Smooth muscle cell (in vitro differentiated cells): ENCODE measurements around the gene LINC00305. TPM values are rescaled to one million over a fixed set of nuclear protein-coding genes. Genes with fewer than 3 reads are reported as not detected.

Source experiments
- DNase-seq: peaks from one replicate; lab custom pipeline; 2025; ENCODE audit not compliant: unreplicated experiment; lab: John Stamatoyannopoulos, UW
- H2AFZ ChIP-seq: fragments of 200-600 bp; sonication (generic); 2 replicates; pipeline ENCODE4 v1.6.0; 2016; ENCODE audit warnings: antibody characterized with exemption, low read depth, mild to moderate bottlenecking
- H3F3A ChIP-seq: fragments of 200-600 bp; sonication (generic); 2 replicates; pipeline ENCODE4 v1.6.0; 2017; ENCODE audit warnings: antibody characterized with exemption, low read depth
- H3K27ac ChIP-seq: fragments of 200-600 bp; sonication (generic); 2 replicates; pipeline ENCODE4 v1.5.1; 2016; ENCODE audit warnings: low read depth, mild to moderate bottlenecking
- H3K27me3 ChIP-seq: fragments of 200-600 bp; sonication (generic); 2 replicates; pipeline ENCODE4 v1.6.1; 2016; ENCODE audit warnings: low read depth, mild to moderate bottlenecking
- H3K36me3 ChIP-seq: fragments of 200-600 bp; sonication (generic); 2 replicates; pipeline ENCODE4 v1.5.1; 2016; ENCODE audit warnings: low read depth
- H3K4me1 ChIP-seq: fragments of 200-600 bp; sonication (generic); 2 replicates; pipeline ENCODE4 v1.5.1; 2016; ENCODE audit warnings: low read depth
- H3K4me2 ChIP-seq: fragments of 200-600 bp; sonication (generic); 2 replicates; pipeline ENCODE4 v1.6.0; 2016; ENCODE audit warnings: mild to moderate bottlenecking
- H3K4me3 ChIP-seq: fragments of 200-600 bp; sonication (generic); 2 replicates; pipeline ENCODE4 v1.5.1; 2016; ENCODE audit warnings: mild to moderate bottlenecking
- H3K79me2 ChIP-seq: fragments of 200-600 bp; sonication (generic); 2 replicates; pipeline ENCODE4 v1.6.0; 2016; ENCODE audit warnings: low read depth, mild to moderate bottlenecking
- H3K9ac ChIP-seq: fragments of 200-600 bp; sonication (generic); 2 replicates; pipeline ENCODE4 v1.6.0; 2016; ENCODE audit warnings: low read depth
- H3K9me3 ChIP-seq: fragments of 200-600 bp; sonication (generic); replicated peaks from 2 replicates; pipeline ENCODE4 v1.5.1; 2016; ENCODE audit warnings: low read depth
- H4K20me1 ChIP-seq: fragments of 200-600 bp; sonication (generic); 2 replicates; pipeline ENCODE4 v1.6.0; 2016; ENCODE audit warnings: low read depth
- WGBS: methylation state at CpG from one replicate; pipeline ENCODE4 v1.1.7; 2016; ENCODE audit warnings: low lambda C conversion rate; 5-methylcytosine and 5-hydroxymethylcytosine counted together
- polyA plus RNA-seq: library from polyadenylated mRNA; unstranded; fragments of >200 nt; fragmentation: Nextera tagmentation; extraction: Ambion mirVana; gene quantifications from 2 replicates; pipeline ENCODE4 v1.2.1, GENCODE V29; 2016
- total RNA-seq: library from RNA; depleted of rRNA; stranded (reverse); fragments of >200 nt; gene quantifications from 2 replicates; pipeline ENCODE4 v1.2.3, GENCODE V29; 2014
- TF ChIP-seq, protein P1 (sequence below): fragments of 200-600 bp; sonication (generic); IDR thresholded peaks from 2 replicates; pipeline ENCODE4 v1.5.1; 2017; ENCODE audit warnings: borderline replicate concordance, mild to moderate bottlenecking, antibody characterized with exemption; ENCODE audit not compliant: insufficient read depth, poor library complexity, severe bottlenecking

LINC00305 gene
- total and polyA plus RNA-seq, 2 experiments from 2014 or later = 0.97 TPM; not detected in 1

DNA sequence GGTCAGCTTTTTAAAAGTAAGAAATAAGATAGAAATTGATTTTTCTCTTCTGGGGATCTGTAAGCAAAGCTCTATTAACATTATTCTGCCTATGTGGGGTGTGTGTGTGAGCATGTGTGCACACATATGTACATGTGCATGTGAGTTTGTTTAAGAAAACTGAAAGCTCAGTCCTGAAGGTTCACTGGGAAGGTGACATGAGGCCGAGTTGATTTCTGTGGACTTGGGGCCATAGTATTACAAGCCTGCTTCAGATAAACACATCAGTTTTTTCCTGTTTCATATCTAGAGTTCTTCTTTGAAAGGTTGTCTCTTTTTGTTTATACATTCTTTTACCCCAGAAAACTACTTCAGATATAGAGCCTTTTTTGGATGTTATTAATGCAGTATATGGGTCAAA is 95.6 kb downstream of the LINC00305 start:
- no peaks in the 10 kb centered on the region for H3K36me3 ChIP-seq
- H3K9ac ChIP-seq = no peak overlapping the region
- no peaks in the 10 kb centered on the region for H4K20me1 ChIP-seq
- H3K4me3 ChIP-seq = no peak overlapping the region
- H3F3A ChIP-seq = no peaks in the 10 kb centered on the region
- peak overlapping the region; percentile 36 for H2AFZ ChIP-seq
- WGBS = 89% methylated on average over 1 of the region's 1 CpG
- TF ChIP-seq, protein P1, sequence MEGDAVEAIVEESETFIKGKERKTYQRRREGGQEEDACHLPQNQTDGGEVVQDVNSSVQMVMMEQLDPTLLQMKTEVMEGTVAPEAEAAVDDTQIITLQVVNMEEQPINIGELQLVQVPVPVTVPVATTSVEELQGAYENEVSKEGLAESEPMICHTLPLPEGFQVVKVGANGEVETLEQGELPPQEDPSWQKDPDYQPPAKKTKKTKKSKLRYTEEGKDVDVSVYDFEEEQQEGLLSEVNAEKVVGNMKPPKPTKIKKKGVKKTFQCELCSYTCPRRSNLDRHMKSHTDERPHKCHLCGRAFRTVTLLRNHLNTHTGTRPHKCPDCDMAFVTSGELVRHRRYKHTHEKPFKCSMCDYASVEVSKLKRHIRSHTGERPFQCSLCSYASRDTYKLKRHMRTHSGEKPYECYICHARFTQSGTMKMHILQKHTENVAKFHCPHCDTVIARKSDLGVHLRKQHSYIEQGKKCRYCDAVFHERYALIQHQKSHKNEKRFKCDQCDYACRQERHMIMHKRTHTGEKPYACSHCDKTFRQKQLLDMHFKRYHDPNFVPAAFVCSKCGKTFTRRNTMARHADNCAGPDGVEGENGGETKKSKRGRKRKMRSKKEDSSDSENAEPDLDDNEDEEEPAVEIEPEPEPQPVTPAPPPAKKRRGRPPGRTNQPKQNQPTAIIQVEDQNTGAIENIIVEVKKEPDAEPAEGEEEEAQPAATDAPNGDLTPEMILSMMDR = no peak
- no peaks in the 10 kb centered on the region for H3K9me3 ChIP-seq
- no peak for DNase-seq
- H3K4me1 ChIP-seq = no peaks in the 10 kb centered on the region
- no peaks in the 10 kb centered on the region for H3K79me2 ChIP-seq
- no peak overlapping the region for H3K27ac ChIP-seq
- no peak overlapping the region for H3K4me2 ChIP-seq
- no peaks in the 10 kb centered on the region for H3K27me3 ChIP-seq

- H3K79me2 ChIP-seq = no peaks in the 10 kb centered on the region
- H3K4me1 ChIP-seq = no peaks in the 10 kb centered on the region
- H2AFZ ChIP-seq = no peak overlapping the region
- H3K27me3 ChIP-seq = no peaks in the 10 kb centered on the region
- no peaks in the 10 kb centered on the region for H3K9me3 ChIP-seq
- no peak overlapping the region for H3K27ac ChIP-seq
- no peak overlapping the region for H3K4me3 ChIP-seq
- 59% methylated on average over 2 of the region's 2 CpGs for WGBS
- H4K20me1 ChIP-seq = no peaks in the 10 kb centered on the region
- no peaks in the 10 kb centered on the region for H3K36me3 ChIP-seq
- no peak overlapping the region for H3K9ac ChIP-seq
- H3F3A ChIP-seq = no peaks in the 10 kb centered on the region
- TF ChIP-seq, protein P1 = no peak
- DNase-seq = no peak
- no peak overlapping the region for H3K4me2 ChIP-seq
These were observed 96.1 kb downstream of the LINC00305 start for GRCh38 chr18:64052772-64053171.

- no peaks in the 10 kb centered on the region for H3K79me2 ChIP-seq
- H3K9me3 ChIP-seq = no peaks in the 10 kb centered on the region
- H2AFZ ChIP-seq = no peak overlapping the region
- no peak overlapping the region for H3K27ac ChIP-seq
- H3K4me3 ChIP-seq = no peak overlapping the region
- 78% methylated on average over 5 of the region's 5 CpGs for WGBS
- H3F3A ChIP-seq = no peaks in the 10 kb centered on the region
- no peak overlapping the region for H3K9ac ChIP-seq
- H3K4me1 ChIP-seq = no peaks in the 10 kb centered on the region
- TF ChIP-seq, protein P1 = no peak
- DNase-seq = no peak
- no peaks in the 10 kb centered on the region for H3K36me3 ChIP-seq
- no peaks in the 10 kb centered on the region for H4K20me1 ChIP-seq
- no peak overlapping the region for H3K4me2 ChIP-seq
- H3K27me3 ChIP-seq = no peaks in the 10 kb centered on the region
These were observed 104.3 kb downstream of the LINC00305 start for GRCh38 chr18:64044616-64045015.

GRCh38 chr18:64042728-64043358 is 106.0 kb downstream of the LINC00305 start:
- DNase-seq = no peak
- Histone ChIP-seq H2AFZ (no peak overlapping the region), H3K9me3 (no peaks in the 10 kb centered on the region), H3K27ac (no peak overlapping the region), H3K27me3 (no peaks in the 10 kb centered on the region), H3K4me3 (no peak overlapping the region), H3K36me3 (no peaks in the 10 kb centered on the region), H3F3A (no peaks in the 10 kb centered on the region), H3K9ac (no peak overlapping the region), H3K4me1 (no peaks in the 10 kb centered on the region), H4K20me1 (no peaks in the 10 kb centered on the region), H3K79me2 (no peaks in the 10 kb centered on the region), H3K4me2 (no peak overlapping the region)
- TF ChIP-seq, protein P1 = no peak
- 98% methylated on average over 19 of the region's 24 CpGs for WGBS
